Activated T-helper 1 cell treated with anti-CD3 and anti-CD28 coated beads, Interleukin-12 subunit alpha, Interleukin-12 subunit beta, Interleukin-2, Interleukin-4 antibody, amounts not matched to agents 30 ng/mL and 10 ng/mL and 1 ng/mL, durations not matched to agents 14 hours and 24 hours and 36 hours (primary cell): ENCODE measurements around the gene ANO2. TPM values are rescaled to one million over a fixed set of nuclear protein-coding genes. Genes with fewer than 3 reads are reported as not detected.

Experiments used
- DNase-seq: peaks from one replicate; pipeline ENCODE4 v3.0.0; 2021; ENCODE audit warnings: low spot score
- H3K27ac Mint-ChIP-seq: one replicate; pipeline ENCODE4 v1.8.0; 2021; ENCODE audit warnings: mild to moderate bottlenecking, mixed read lengths
- H3K27me3 Mint-ChIP-seq: one replicate; pipeline ENCODE4 v1.8.0; 2022; ENCODE audit warnings: mild to moderate bottlenecking, moderate library complexity, mixed read lengths; ENCODE audit not compliant: insufficient read depth
- H3K36me3 Mint-ChIP-seq: one replicate; pipeline ENCODE4 v1.8.0; 2021; ENCODE audit warnings: low read depth, mixed read lengths
- H3K4me1 Mint-ChIP-seq: one replicate; pipeline ENCODE4 v1.8.0; 2021; ENCODE audit warnings: low read depth, mixed read lengths
- H3K4me3 Mint-ChIP-seq: one replicate; pipeline ENCODE4 v1.8.0; 2021; ENCODE audit warnings: mild to moderate bottlenecking, moderate library complexity, mixed read lengths
- H3K9me3 Mint-ChIP-seq: one replicate; pipeline ENCODE4 v1.8.0; 2021; ENCODE audit warnings: mixed read lengths
- intact Hi-C: fragments of 100-400 bp; cut with micrococcal nuclease; formaldehyde crosslinking; loops from one replicate; pipeline ENCODE4 v1.15.1; 2024
- total RNA-seq: library from RNA; stranded (reverse); gene quantifications from 2 replicates; pipeline ENCODE4 v1.2.3, GENCODE V29; 2022

The ANO2 gene
- total RNA-seq, 1 donor from 2014 or later: not detected

DNA sequence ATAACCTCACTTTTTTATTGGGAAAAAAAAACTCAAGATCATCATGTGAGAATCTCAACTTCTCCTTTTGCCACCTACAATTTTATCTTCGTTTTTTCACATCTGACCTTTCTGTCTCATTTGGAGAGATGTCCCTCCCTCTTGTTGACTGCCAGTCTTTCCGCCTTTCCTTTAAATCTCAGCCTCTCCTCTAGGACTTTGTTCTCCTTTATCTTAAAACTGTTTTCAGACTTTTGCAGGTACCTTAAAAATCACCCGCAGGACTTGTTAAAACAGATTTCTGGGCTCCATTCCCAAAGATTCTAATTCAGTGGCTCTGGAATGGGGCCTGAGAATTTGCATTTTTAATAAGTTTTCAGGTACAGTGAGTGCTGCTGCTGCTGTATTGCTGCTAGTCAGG, 289.9 kb downstream of the ANO2 start:
- intact Hi-C loops: no loop called here
- Mint-ChIP-seq H3K4me3 (no peak overlapping the region), H3K9me3 (no peaks in the 10 kb centered on the region)

DNA sequence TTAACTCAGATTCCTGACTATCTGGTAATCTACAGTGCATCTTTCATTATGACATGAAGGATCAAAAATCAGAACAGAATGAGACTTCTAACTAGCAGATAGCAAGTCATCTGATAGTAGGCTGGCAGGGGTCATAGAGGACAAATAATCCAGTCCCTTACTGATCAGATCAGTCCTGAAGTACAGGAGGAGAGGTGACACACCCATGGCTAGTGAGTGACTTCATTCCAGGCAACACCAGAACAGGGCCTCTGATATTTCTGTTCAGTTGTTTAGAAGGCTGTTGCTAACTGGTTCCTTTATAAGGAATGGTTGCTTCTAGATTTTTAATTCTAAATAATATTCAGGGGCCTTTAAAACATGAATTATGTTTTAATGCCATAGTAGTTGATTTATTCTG, 291.0 kb downstream of the ANO2 start:
- Mint-ChIP-seq H3K27me3 (peaks cover 4% of the 10 kb centered on the region), H3K4me1 (no peaks in the 10 kb centered on the region), H3K9me3 (no peaks in the 10 kb centered on the region), H3K27ac (no peak overlapping the region), H3K36me3 (no peaks in the 10 kb centered on the region), H3K4me3 (no peak overlapping the region)
- DNase-seq: no peak
- intact Hi-C loops: no loop called here

More for the DNA sequence above, 289.9 kb downstream of the ANO2 start:
- DNase-seq: no peak
- Mint-ChIP-seq H3K27me3 (peaks cover 4% of the 10 kb centered on the region), H3K36me3 (no peaks in the 10 kb centered on the region), H3K27ac (no peak overlapping the region), H3K4me1 (no peaks in the 10 kb centered on the region)

DNA sequence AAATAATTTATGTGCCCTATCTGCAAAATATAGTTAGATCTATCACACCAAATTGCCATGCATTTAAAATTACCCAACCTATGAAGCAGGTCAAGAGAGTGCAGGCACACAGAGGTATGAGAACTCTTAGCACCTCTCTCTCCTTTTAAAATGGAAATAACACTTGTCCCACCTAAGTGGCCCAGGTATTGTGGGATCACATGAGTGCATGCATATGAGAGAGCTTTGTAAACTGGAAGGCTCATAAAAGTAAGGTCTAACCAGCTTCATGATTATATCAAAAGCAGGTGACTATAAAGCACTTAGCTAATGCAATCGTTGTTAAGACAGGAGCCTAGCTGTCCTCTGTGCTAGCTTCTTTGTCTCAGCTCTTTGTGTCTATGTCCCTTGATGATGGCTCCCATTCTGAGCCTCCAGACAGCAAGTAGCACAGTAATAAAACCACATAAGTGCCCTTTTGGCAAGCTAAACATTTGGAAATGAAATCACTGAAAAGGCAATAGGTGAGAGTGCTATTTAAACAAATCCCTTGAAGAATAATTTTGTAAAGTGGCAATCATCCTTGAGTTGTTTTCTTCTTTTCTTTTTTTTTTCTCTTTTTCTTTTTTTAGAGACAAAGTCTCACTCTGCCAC, 294.1 kb downstream of the ANO2 start:
- H3K4me1 Mint-ChIP-seq: no peaks in the 10 kb centered on the region
- no peaks in the 10 kb centered on the region for H3K9me3 Mint-ChIP-seq
- no peak for DNase-seq
- no peak overlapping the region for H3K27ac Mint-ChIP-seq
- H3K4me3 Mint-ChIP-seq: no peak overlapping the region
- intact Hi-C loops: no loop called here
- H3K36me3 Mint-ChIP-seq: no peaks in the 10 kb centered on the region
- H3K27me3 Mint-ChIP-seq: peaks cover 4% of the 10 kb centered on the region

DNA sequence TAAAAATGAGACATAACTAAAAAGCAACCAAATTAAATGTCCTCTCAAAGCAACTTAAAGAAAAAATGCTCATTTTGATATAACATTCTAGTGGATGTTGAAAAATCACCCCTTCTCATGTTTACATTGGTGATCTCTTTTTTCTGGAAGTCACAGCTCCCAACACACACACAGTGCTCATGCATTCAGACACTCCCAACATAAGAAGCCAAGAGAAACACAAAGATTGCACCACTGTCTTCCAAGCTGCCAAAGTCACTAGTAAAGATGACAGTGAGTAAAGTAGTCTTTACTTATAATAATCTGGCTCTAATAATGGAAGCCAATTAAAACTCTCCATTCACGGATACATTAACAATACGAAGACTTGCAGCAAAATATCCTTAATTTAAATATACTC, 294.8 kb downstream of the ANO2 start:
- Mint-ChIP-seq H3K4me3 (no peak overlapping the region), H3K9me3 (no peaks in the 10 kb centered on the region), H3K4me1 (no peaks in the 10 kb centered on the region), H3K27me3 (peaks cover 4% of the 10 kb centered on the region), H3K36me3 (no peaks in the 10 kb centered on the region), H3K27ac (no peak overlapping the region)
- DNase-seq: no peak
- intact Hi-C loops: no loop called here

- Mint-ChIP-seq H3K36me3 (no peaks in the 10 kb centered on the region), H3K27ac (no peak overlapping the region), H3K4me1 (no peaks in the 10 kb centered on the region), H3K27me3 (peaks cover 4% of the 10 kb centered on the region), H3K4me3 (no peak overlapping the region), H3K9me3 (no peaks in the 10 kb centered on the region)
- intact Hi-C loops: no loop called here
- no peak for DNase-seq
These were observed 296.2 kb downstream of the ANO2 start for GRCh38 chr12:5648692-5649359.

DNA sequence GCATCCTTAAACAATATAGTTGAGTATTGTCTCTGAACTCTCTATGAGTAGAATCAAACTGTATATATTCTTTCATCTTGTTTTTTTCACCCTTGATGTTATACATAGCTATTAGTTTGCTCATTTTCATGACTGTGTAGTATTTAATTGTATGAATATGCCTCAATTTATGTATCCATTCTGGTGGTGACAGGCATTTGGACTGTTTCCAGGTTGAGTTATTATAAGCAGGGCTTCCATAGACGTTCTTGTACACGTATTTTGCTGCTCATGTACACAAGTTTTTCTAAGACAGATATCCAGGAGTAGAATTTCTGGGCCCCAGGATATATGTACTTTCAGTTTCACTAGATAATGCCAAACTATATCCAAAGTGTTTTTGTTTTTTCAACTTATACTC, 301.8 kb downstream of the ANO2 start:
- intact Hi-C loops: no loop called here
- Mint-ChIP-seq H3K27me3 (peaks cover 4% of the 10 kb centered on the region), H3K27ac (no peak overlapping the region), H3K4me1 (no peaks in the 10 kb centered on the region), H3K36me3 (no peaks in the 10 kb centered on the region), H3K9me3 (no peaks in the 10 kb centered on the region), H3K4me3 (no peak overlapping the region)
- DNase-seq: no peak

DNA sequence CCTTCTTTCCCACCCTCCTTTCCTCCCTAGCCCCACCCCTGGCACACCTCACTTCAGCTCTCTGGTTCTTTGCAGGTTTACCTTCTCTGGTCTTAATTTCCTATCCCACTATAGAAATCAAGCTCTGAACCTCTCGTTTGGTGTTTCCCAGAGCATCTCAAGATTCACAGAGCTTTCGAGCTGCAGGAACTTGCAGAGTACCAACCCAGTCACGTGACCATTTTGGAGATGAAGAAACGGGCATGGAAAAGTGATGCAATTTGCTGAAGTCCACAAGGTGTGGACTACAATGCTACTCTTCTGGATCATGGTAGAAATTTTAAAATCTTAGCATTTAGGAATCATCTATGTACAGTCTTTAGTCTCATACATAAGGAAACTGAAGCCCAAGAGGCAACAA, 307.4 kb downstream of the ANO2 start:
- Mint-ChIP-seq H3K9me3 (no peaks in the 10 kb centered on the region), H3K27me3 (peaks cover 2% of the 10 kb centered on the region), H3K27ac (no peak overlapping the region), H3K4me3 (no peak overlapping the region), H3K4me1 (no peaks in the 10 kb centered on the region), H3K36me3 (no peaks in the 10 kb centered on the region)
- DNase-seq: no peak
- intact Hi-C loops: no loop called here

- Mint-ChIP-seq H3K4me1 (no peaks in the 10 kb centered on the region), H3K27ac (no peak overlapping the region)
- intact Hi-C loops: no loop called here
These were observed 308.2 kb downstream of the ANO2 start for GRCh38 chr12:5636907-5637306.

GRCh38 chr12:5633106-5633505, 312.0 kb downstream of the ANO2 start:
- H3K27ac Mint-ChIP-seq: no peak overlapping the region
- H3K4me1 Mint-ChIP-seq: no peaks in the 10 kb centered on the region
- intact Hi-C loops: no loop called here
- H3K27me3 Mint-ChIP-seq: peaks cover 2% of the 10 kb centered on the region
- H3K4me3 Mint-ChIP-seq: no peak overlapping the region
- no peaks in the 10 kb centered on the region for H3K36me3 Mint-ChIP-seq
- no peak for DNase-seq
- H3K9me3 Mint-ChIP-seq: no peaks in the 10 kb centered on the region

More at GRCh38 chr12:5636907-5637306, 308.2 kb downstream of the ANO2 start:
- H3K9me3 Mint-ChIP-seq: no peaks in the 10 kb centered on the region
- peaks cover 2% of the 10 kb centered on the region for H3K27me3 Mint-ChIP-seq
- no peak for DNase-seq
- H3K4me3 Mint-ChIP-seq: no peak overlapping the region
- H3K36me3 Mint-ChIP-seq: no peaks in the 10 kb centered on the region

- Mint-ChIP-seq H3K9me3 (no peaks in the 10 kb centered on the region), H3K4me1 (no peaks in the 10 kb centered on the region), H3K36me3 (no peaks in the 10 kb centered on the region), H3K4me3 (no peak overlapping the region), H3K27ac (no peak overlapping the region), H3K27me3 (peaks cover 2% of the 10 kb centered on the region)
- intact Hi-C loops: no loop called here
- no peak for DNase-seq
These were observed 312.6 kb downstream of the ANO2 start for GRCh38 chr12:5632453-5632852.

DNA sequence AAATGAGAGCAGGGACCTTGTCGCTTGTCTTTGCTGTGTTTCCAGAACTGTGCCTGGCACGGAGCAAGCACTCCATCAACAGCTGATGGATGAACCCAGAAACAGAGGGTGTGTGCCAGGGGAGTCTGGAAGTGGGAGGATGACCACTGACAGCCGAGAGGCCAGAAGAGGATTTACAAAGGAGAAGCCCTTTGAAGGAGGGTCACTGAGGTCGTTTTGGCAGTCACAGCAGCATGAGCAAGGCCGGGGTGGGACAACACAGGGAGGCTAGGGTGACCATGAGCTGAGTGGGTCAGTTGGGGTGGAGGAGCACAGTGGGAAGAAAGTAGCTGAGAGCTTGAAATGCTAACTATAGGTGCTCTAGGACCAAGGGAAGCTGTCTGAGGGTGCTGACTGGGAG, 313.6 kb downstream of the ANO2 start:
- no peak for DNase-seq
- intact Hi-C loops: no loop called here
- Mint-ChIP-seq H3K27ac (no peak overlapping the region), H3K9me3 (no peaks in the 10 kb centered on the region), H3K36me3 (no peaks in the 10 kb centered on the region), H3K27me3 (no peaks in the 10 kb centered on the region), H3K4me1 (no peaks in the 10 kb centered on the region), H3K4me3 (no peak overlapping the region)

- no peaks in the 10 kb centered on the region for H3K9me3 Mint-ChIP-seq
- no peak overlapping the region for H3K4me3 Mint-ChIP-seq
- intact Hi-C loops: no loop called here
- H3K4me1 Mint-ChIP-seq: no peaks in the 10 kb centered on the region
- H3K36me3 Mint-ChIP-seq: no peaks in the 10 kb centered on the region
- no peak for DNase-seq
- no peak overlapping the region for H3K27ac Mint-ChIP-seq
- H3K27me3 Mint-ChIP-seq: no peaks in the 10 kb centered on the region
These were observed 314.3 kb downstream of the ANO2 start for GRCh38 chr12:5630726-5631125.

DNA sequence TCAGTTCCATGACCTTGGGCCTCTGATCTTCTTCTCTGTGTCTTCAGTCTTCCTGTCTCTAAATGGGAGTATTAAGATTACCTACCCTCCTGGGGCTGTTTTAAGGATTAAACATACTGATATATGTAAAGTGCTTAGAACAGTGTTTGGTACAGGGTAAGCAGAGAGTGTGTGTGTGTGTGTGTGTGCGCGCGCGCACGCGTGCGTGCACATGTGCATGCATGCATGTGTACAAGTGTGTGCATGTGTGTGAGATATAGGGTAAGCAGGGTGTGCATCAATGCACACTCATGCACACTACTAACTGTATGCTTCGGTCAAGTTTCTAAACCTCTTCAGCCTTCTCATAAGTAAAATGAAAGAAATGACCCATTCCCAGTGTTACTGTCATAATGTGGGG, 316.6 kb downstream of the ANO2 start:
- no peak overlapping the region for H3K27ac Mint-ChIP-seq
- no peaks in the 10 kb centered on the region for H3K27me3 Mint-ChIP-seq
- no peak for DNase-seq
- intact Hi-C loops: no loop called here
- no peak overlapping the region for H3K4me3 Mint-ChIP-seq
- no peaks in the 10 kb centered on the region for H3K9me3 Mint-ChIP-seq
- H3K4me1 Mint-ChIP-seq: no peaks in the 10 kb centered on the region
- H3K36me3 Mint-ChIP-seq: no peaks in the 10 kb centered on the region
